H1 (cell line): Measurements from ENCODE around the gene KRTDAP. TPM values are rescaled to one million over a fixed set of nuclear protein-coding genes. Genes with fewer than 3 reads are reported as not detected.

Experiments
- CTCF ChIA-PET: fragments of 300-600 bp; sonication (Branson Sonifier 250); formaldehyde crosslinking; loops from one replicate; lab custom pipeline; 2021; ENCODE audit not compliant: partially characterized antibody; lab: Charles Lee
- POLR2A ChIA-PET: fragments of 300-600 bp; sonication (Branson Sonifier 250); formaldehyde crosslinking; loops from one replicate; lab custom pipeline; 2021; ENCODE audit warnings: inconsistent platforms; ENCODE audit not compliant: partially characterized antibody; lab: Charles Lee
- DNase-seq, 2 experiments: peaks; one replicate each; pipeline versions ENCODE4 v3.0.0 to v3.0.0-alpha.2; 2010 to 2022; ENCODE audit warnings: low spot score in 2 of 2, low read depth in 1 of 2, mixed read lengths in 1 of 2
- FAIRE-seq: peaks from 2 replicates; lab custom pipeline; 2011; peaks lifted over from hg19 to GRCh38; lab: Jason Lieb, UNC
- H2AFZ ChIP-seq: 2 replicates; pipeline ENCODE4 v1.8.1; 2012; ENCODE audit warnings: low read length, inconsistent platforms
- H2AK5ac ChIP-seq: 2 replicates; pipeline ENCODE4 v1.6.1; 2013; ENCODE audit warnings: low read depth, low read length
- H2BK120ac ChIP-seq: replicated peaks from 2 replicates; pipeline ENCODE3; 2013; ENCODE audit warnings: low read depth, low read length, inconsistent platforms
- H2BK12ac ChIP-seq: 2 replicates; pipeline ENCODE4 v1.6.1; 2013; ENCODE audit warnings: low read depth, low read length
- H2BK15ac ChIP-seq: 2 replicates; pipeline ENCODE4 v1.6.1; 2013; ENCODE audit warnings: low read length
- H2BK20ac ChIP-seq: 2 replicates; pipeline ENCODE4 v1.6.1; 2013; ENCODE audit warnings: low read length
- H2BK5ac ChIP-seq: 2 replicates; pipeline ENCODE4 v1.6.1; 2013; ENCODE audit warnings: low read depth, low read length
- H3K14ac ChIP-seq: 2 replicates; pipeline ENCODE4 v1.6.1; 2013; ENCODE audit warnings: inconsistent platforms; ENCODE audit not compliant: insufficient read length
- H3K18ac ChIP-seq: 2 replicates; pipeline ENCODE4 v1.6.1; 2013; ENCODE audit warnings: low read length; ENCODE audit errors: extremely low read depth
- H3K23ac ChIP-seq: 2 replicates; pipeline ENCODE4 v1.6.1; 2013; ENCODE audit warnings: inconsistent platforms; ENCODE audit not compliant: insufficient read length
- H3K23me2 ChIP-seq: 2 replicates; pipeline ENCODE4 v1.6.1; 2013; ENCODE audit warnings: low read depth, low read length
- H3K27ac ChIP-seq: 2 replicates; pipeline ENCODE4 v1.6.1; 2011; ENCODE audit warnings: low read depth, low read length, inconsistent platforms
- H3K27me3 ChIP-seq, 4 experiments: replicated peaks in 1 of 4; 1 replicate in 1 of 4; 2 replicates in 3 of 4; pipeline versions ENCODE4 v1.6.1 to v1.8.1; 2011 to 2013; ENCODE audit warnings: low read length in 3 of 4, mild to moderate bottlenecking in 3 of 4, inconsistent platforms in 2 of 4, mixed read lengths in 2 of 4, moderate library complexity in 1 of 4; ENCODE audit not compliant: control insufficient read depth in 3 of 4, insufficient read depth in 3 of 4; ENCODE audit errors: extremely low read depth in 1 of 4
- H3K36me3 ChIP-seq, 4 experiments: 2 replicates each; pipeline versions ENCODE4 v1.6.1 to v1.8.1; 2011 to 2013; ENCODE audit warnings: mild to moderate bottlenecking in 4 of 4, low read length in 3 of 4, moderate library complexity in 2 of 4, control low read depth in 1 of 4, inconsistent platforms in 1 of 4; ENCODE audit not compliant: insufficient read depth in 4 of 4, control insufficient read depth in 2 of 4
- H3K4ac ChIP-seq: replicated peaks from 2 replicates; pipeline ENCODE3; 2013; ENCODE audit warnings: low read length, low read depth, mixed read lengths, inconsistent platforms; ENCODE audit not compliant: insufficient read length
- H3K4me1 ChIP-seq, 4 experiments: replicated peaks in 1 of 4; 1 replicate in 1 of 4; 2 replicates in 3 of 4; pipeline versions ENCODE4 v1.6.1 to v1.8.1; 2011 to 2013; ENCODE audit warnings: low read length in 3 of 4, inconsistent platforms in 2 of 4, mixed read lengths in 1 of 4; ENCODE audit not compliant: insufficient read depth in 4 of 4, control insufficient read depth in 3 of 4
- H3K4me2 ChIP-seq, 2 experiments: 2 replicates each; pipeline versions ENCODE4 v1.6.1 to v1.8.1; 2011 to 2013; ENCODE audit warnings: low read depth in 2 of 2, low read length in 2 of 2, control low read depth in 1 of 2, inconsistent platforms in 1 of 2, mild to moderate bottlenecking in 1 of 2; ENCODE audit not compliant: insufficient read depth in 1 of 2
- H3K4me3 ChIP-seq, 4 experiments: fragments of 200-600, 300-600 bp in 1 of 4; sonication (generic), shearing (Covaris generic), sonication (Bioruptor Twin) in 1 of 4; 2 replicates each; pipeline versions ENCODE4 v1.5.1 to v1.8.1; 2011 to 2016; ENCODE audit warnings: low read length in 4 of 4, low read depth in 3 of 4, control low read depth in 2 of 4, inconsistent platforms in 2 of 4, mild to moderate bottlenecking in 2 of 4, mixed read lengths in 1 of 4, moderate library complexity in 1 of 4; ENCODE audit not compliant: insufficient read depth in 2 of 4; ENCODE audit errors: extremely low read depth in 1 of 4
- H3K56ac ChIP-seq: replicated peaks from 2 replicates; pipeline ENCODE3; 2013; ENCODE audit warnings: low read depth, mild to moderate bottlenecking, mixed read lengths, low read length, inconsistent platforms; ENCODE audit not compliant: insufficient read length
- H3K79me1 ChIP-seq: 2 replicates; pipeline ENCODE4 v1.6.1; 2013; ENCODE audit warnings: low read depth, low read length, control low read depth
- H3K79me2 ChIP-seq, 2 experiments: 2 replicates each; pipeline versions ENCODE4 v1.6.1 to v1.8.1; 2012 to 2013; ENCODE audit warnings: low read length in 2 of 2, mild to moderate bottlenecking in 2 of 2, inconsistent platforms in 1 of 2; ENCODE audit not compliant: insufficient read depth in 2 of 2, control insufficient read depth in 1 of 2
- H3K9ac ChIP-seq, 4 experiments: replicated peaks in 1 of 4; 1 replicate in 1 of 4; 2 replicates in 3 of 4; pipeline versions ENCODE4 v1.6.1 to v1.8.1; 2011 to 2013; ENCODE audit warnings: low read depth in 3 of 4, low read length in 3 of 4, control low read depth in 2 of 4, mild to moderate bottlenecking in 2 of 4, moderate library complexity in 2 of 4, inconsistent platforms in 1 of 4; ENCODE audit errors: extremely low read depth in 1 of 4
- H3K9me3 ChIP-seq, 2 experiments: 2 replicates each; pipeline versions ENCODE4 v1.6.1 to v1.8.1; 2012 to 2013; ENCODE audit warnings: mild to moderate bottlenecking in 2 of 2, moderate library complexity in 2 of 2, control low read depth in 1 of 2, inconsistent platforms in 1 of 2, low read depth in 1 of 2, low read length in 1 of 2, mixed read lengths in 1 of 2; ENCODE audit not compliant: insufficient read depth in 2 of 2
- H4K20me1 ChIP-seq, 2 experiments: replicated peaks in 1 of 2; 2 replicates each; pipeline versions ENCODE3 to v1.8.1; 2011 to 2013; ENCODE audit warnings: inconsistent platforms in 2 of 2, low read length in 2 of 2, mild to moderate bottlenecking in 1 of 2; ENCODE audit not compliant: insufficient read depth in 2 of 2, control insufficient read depth in 1 of 2
- H4K5ac ChIP-seq: 2 replicates; pipeline ENCODE4 v1.6.1; 2013; ENCODE audit warnings: low read length, low read depth, mixed read lengths, inconsistent platforms; ENCODE audit not compliant: insufficient read length
- H4K8ac ChIP-seq: 2 replicates; pipeline ENCODE4 v1.8.0; 2013; ENCODE audit warnings: mild to moderate bottlenecking, moderate library complexity, low read length, inconsistent platforms; ENCODE audit not compliant: insufficient read depth; ENCODE audit errors: extremely low read depth
- H4K91ac ChIP-seq: replicated peaks from 2 replicates; pipeline ENCODE3; 2013; ENCODE audit warnings: low read length, mixed read lengths, inconsistent platforms; ENCODE audit not compliant: insufficient read length
- RNF2 ChIP-seq: fragments of 200-900, 300-1000 bp; sonication (generic); IDR thresholded peaks from 2 replicates; pipeline ENCODE4 v1.7.1; 2016; ENCODE audit warnings: borderline replicate concordance, low read depth, mild to moderate bottlenecking, antibody characterized with exemption, low read length; ENCODE audit not compliant: poor library complexity, severe bottlenecking; ENCODE audit errors: missing control alignments
- TEAD4 ChIP-seq: IDR thresholded peaks from 2 replicates; pipeline ENCODE4 v1.6.1; 2012; ENCODE audit warnings: low read depth, low read length, inconsistent platforms, mixed read lengths
- WGBS, 2 experiments: shearing (Covaris generic) in 1 of 2; methylation state at CpG; one replicate each; pipeline versions ENCODE4 v1.1.6 to v1.1.7; 2013 to 2015; ENCODE audit warnings: low lambda C conversion rate in 2 of 2, mixed read lengths in 2 of 2, inconsistent platforms in 1 of 2, low coverage in 1 of 2, missing lambda C conversion rate in 1 of 2; ENCODE audit not compliant: insufficient replicate concordance in 2 of 2, insufficient coverage in 1 of 2, insufficient read length in 1 of 2; ENCODE audit errors: extremely low coverage in 1 of 2, missing lambda C conversion rate in 1 of 2; 5-methylcytosine and 5-hydroxymethylcytosine counted together
- polyA plus RNA-seq, 7 experiments: library from polyadenylated mRNA; depleted of rRNA in 3 of 7; stranded (reverse) in 5 of 7; unstranded in 2 of 7; fragments of >200 nt in 5 of 7; fragments of 200-250 nt in 2 of 7; gene quantifications; 1 replicate in 5 of 7; 2 replicates in 1 of 7; 4 replicates in 1 of 7; pipeline versions ENCODE4 v1.2.1 to v1.2.3, GENCODE V29; 2011 to 2013; ENCODE audit warnings: missing spikeins in 2 of 7, mixed read lengths in 2 of 7
- total RNA-seq: library from RNA; stranded (reverse); fragmentation: NEBNext Ultra II Directional; extraction: Animal tissue kit (Norgen Biotek cat#: 25700); gene quantifications from 2 replicates; pipeline ENCODE4 v1.2.1, GENCODE V29; 2021

The KRTDAP gene
- total and polyA plus RNA-seq, 2 of the 8 experiments (the other 6 are each of a cell fraction or from before 2014, with no cell fraction given), result 0.69 to 0.88 TPM

- Histone ChIP-seq H3K4ac (no peak overlapping the region), H2BK12ac (no peak overlapping the region), H4K20me1 (no peaks in the 10 kb centered on the region), H3K79me1 (no peaks in the 10 kb centered on the region), H3K23ac (no peak overlapping the region), H2BK5ac (no peak overlapping the region), H2BK20ac (no peak overlapping the region), H2AFZ (no peak overlapping the region), H3K79me2 (no peaks in the 10 kb centered on the region), H2AK5ac (no peak overlapping the region), H3K56ac (no peak overlapping the region), H3K23me2 (peaks cover 4% of the 10 kb centered on the region; the same call in 1 of the 2 replicates), H3K4me2 (no peak overlapping the region), H3K27me3 (peaks cover 0 to 20% (median 14%) of the 10 kb centered on the region in 4 experiments; a peak in 6 of 7 replicates), H3K18ac (no peak overlapping the region), H2BK120ac (no peak overlapping the region), H3K9ac (no peak overlapping the region), H3K4me1 (peaks cover 0 to 21% (median 11%) of the 10 kb centered on the region in 4 experiments; a peak in 6 of 7 replicates), H2BK15ac (no peak overlapping the region), H3K4me3 (no peak overlapping the region), H3K27ac (no peak overlapping the region), H3K14ac (no peak overlapping the region), H3K36me3 (no peaks in the 10 kb centered on the region), H4K8ac (no peak overlapping the region), H4K5ac (no peak overlapping the region), H3K9me3 (no peaks in the 10 kb centered on the region), H4K91ac (no peak overlapping the region)
- ChIA-PET POLR2A (interaction anchor here (0.8 to 1.6 kb wide), 7 partner anchors 9 to 34 kb away, joined by 3 to 4 read pairs (median 3); no protein-coding TSS in a partner anchor), CTCF (interaction anchor here (1.1 to 2.9 kb wide), 4 partner anchors 8 to 35 kb away, joined by 3 to 14 read pairs (median 6); no protein-coding TSS in a partner anchor)
- FAIRE-seq, result no peak
- 88% methylated on average over 18 of the region's 19 CpGs; no CpG with 5 or more reads in 1 of the 2 experiments for WGBS, 2 experiments
- DNase-seq, result no peak
- TF ChIP-seq RNF2 (no peak), TEAD4 (no peak)
These were observed 39.3 kb upstream of the KRTDAP start for GRCh38 chr19:35529241-35530218.
